Endothelial cell (in vitro differentiated cells): Measurements from ENCODE around the gene TSSK2. TPM values are rescaled to one million over a fixed set of nuclear protein-coding genes. Genes with fewer than 3 reads are reported as not detected.

ENCODE experiments used
- DNase-seq: peaks from one replicate; pipeline ENCODE4 v3.0.0; 2021; ENCODE audit warnings: low spot score
- H3K27ac Mint-ChIP-seq: one replicate; pipeline ENCODE4 v1.8.0; 2021; ENCODE audit warnings: mixed read lengths, inconsistent platforms; ENCODE audit not compliant: unreplicated experiment
- H3K27me3 Mint-ChIP-seq: one replicate; pipeline ENCODE4 v1.8.0; 2021; ENCODE audit warnings: mild to moderate bottlenecking, moderate library complexity, mixed read lengths, inconsistent platforms; ENCODE audit not compliant: unreplicated experiment
- H3K36me3 Mint-ChIP-seq: one replicate; pipeline ENCODE4 v1.8.0; 2021; ENCODE audit warnings: mild to moderate bottlenecking, low read depth, mixed read lengths, inconsistent platforms; ENCODE audit not compliant: unreplicated experiment
- H3K4me1 Mint-ChIP-seq: one replicate; pipeline ENCODE4 v1.8.0; 2021; ENCODE audit warnings: mild to moderate bottlenecking, mixed read lengths, inconsistent platforms; ENCODE audit not compliant: unreplicated experiment
- H3K4me3 Mint-ChIP-seq: one replicate; pipeline ENCODE4 v1.8.0; 2021; ENCODE audit warnings: mild to moderate bottlenecking, mixed read lengths, inconsistent platforms; ENCODE audit not compliant: unreplicated experiment
- H3K9me3 Mint-ChIP-seq: one replicate; pipeline ENCODE4 v1.8.0; 2021; ENCODE audit warnings: mixed read lengths, inconsistent platforms; ENCODE audit not compliant: unreplicated experiment
- total RNA-seq: library from RNA; stranded (reverse); fragmentation: NEBNext Ultra II Directional; extraction: Animal tissue kit (Norgen Biotek cat#: 25700); gene quantifications from one replicate; pipeline ENCODE4 v1.2.1, GENCODE V29; 2021; ENCODE audit not compliant: unreplicated experiment
- TF ChIP-seq, protein P1 (sequence below): fragments of 200-600 bp; sonication (generic); IDR thresholded peaks from one replicate; pipeline ENCODE4 v1.5.0; 2021; ENCODE audit warnings: antibody characterized with exemption; ENCODE audit not compliant: unreplicated experiment

Gene TSSK2
- total RNA-seq, 1 donor from 2014 or later: not detected

DNA sequence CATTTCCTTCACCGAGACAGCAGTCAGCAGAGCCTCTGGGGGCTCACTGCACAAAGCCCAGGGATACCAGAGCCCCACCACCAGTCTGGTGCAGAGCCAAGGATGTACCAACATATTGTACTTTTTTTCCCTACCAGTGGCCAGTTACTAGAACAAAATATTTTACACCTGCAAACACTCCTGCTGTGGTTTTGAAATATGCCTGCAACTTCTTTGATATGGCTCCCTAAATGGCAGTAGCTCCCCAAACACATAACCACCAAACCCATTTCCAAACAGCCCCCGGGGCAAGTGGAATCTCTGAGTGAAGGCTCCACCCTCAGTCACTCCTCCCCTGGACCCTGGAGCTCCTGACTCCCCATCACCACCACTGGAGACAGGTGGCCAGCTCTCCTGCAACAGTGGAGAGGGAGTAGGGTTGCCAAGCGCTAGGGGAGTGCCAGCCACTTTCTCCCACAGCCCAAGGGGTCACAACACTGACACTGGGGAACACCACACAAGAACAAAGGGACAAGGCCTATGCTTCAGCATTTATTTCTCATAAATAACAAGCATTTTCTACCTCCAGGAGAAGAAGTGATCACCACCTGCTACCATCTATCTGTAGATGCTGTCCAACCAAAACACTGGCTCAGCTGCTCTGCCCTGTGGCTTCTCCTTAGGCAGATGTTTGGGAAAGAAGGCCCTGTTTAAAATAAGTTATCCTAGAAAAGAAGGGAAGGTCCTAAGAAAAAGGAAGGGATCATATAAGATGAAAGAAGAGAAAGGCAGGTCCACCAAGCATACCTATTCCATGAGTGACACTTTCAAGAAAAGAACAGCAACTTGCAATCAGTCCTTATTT is 24.0 kb upstream of the TSSK2 start:
- Mint-ChIP-seq H3K27ac (no peak overlapping the region), H3K36me3 (no peaks in the 10 kb centered on the region), H3K4me3 (no peak overlapping the region), H3K9me3 (no peaks in the 10 kb centered on the region), H3K4me1 (peaks cover 15% of the 10 kb centered on the region), H3K27me3 (no peaks in the 10 kb centered on the region)
- TF ChIP-seq, protein P1, sequence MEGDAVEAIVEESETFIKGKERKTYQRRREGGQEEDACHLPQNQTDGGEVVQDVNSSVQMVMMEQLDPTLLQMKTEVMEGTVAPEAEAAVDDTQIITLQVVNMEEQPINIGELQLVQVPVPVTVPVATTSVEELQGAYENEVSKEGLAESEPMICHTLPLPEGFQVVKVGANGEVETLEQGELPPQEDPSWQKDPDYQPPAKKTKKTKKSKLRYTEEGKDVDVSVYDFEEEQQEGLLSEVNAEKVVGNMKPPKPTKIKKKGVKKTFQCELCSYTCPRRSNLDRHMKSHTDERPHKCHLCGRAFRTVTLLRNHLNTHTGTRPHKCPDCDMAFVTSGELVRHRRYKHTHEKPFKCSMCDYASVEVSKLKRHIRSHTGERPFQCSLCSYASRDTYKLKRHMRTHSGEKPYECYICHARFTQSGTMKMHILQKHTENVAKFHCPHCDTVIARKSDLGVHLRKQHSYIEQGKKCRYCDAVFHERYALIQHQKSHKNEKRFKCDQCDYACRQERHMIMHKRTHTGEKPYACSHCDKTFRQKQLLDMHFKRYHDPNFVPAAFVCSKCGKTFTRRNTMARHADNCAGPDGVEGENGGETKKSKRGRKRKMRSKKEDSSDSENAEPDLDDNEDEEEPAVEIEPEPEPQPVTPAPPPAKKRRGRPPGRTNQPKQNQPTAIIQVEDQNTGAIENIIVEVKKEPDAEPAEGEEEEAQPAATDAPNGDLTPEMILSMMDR: no peak
- DNase-seq: no peak

DNA sequence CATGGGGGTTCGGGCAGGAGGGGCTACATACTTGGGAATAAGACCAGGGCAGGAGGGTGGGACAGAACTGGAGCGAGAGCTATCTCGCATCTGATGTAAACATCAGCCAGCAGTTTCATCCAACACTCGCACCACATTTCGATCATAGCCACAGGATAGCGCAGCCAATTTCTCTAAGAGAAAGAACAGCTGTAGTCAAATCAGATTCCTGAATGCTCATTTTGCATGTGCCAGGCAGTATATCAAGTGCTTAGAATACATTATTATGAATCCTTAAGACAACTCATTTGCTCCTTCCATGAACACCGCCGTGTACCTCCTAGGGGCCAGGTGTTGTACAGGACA is 23.4 kb upstream of the TSSK2 start:
- H3K9me3 Mint-ChIP-seq: no peaks in the 10 kb centered on the region
- no peaks in the 10 kb centered on the region for H3K27me3 Mint-ChIP-seq
- DNase-seq: no peak
- H3K4me3 Mint-ChIP-seq: no peak overlapping the region
- TF ChIP-seq, protein P1: no peak
- no peaks in the 10 kb centered on the region for H3K36me3 Mint-ChIP-seq
- peaks cover 15% of the 10 kb centered on the region for H3K4me1 Mint-ChIP-seq
- no peak overlapping the region for H3K27ac Mint-ChIP-seq

DNA sequence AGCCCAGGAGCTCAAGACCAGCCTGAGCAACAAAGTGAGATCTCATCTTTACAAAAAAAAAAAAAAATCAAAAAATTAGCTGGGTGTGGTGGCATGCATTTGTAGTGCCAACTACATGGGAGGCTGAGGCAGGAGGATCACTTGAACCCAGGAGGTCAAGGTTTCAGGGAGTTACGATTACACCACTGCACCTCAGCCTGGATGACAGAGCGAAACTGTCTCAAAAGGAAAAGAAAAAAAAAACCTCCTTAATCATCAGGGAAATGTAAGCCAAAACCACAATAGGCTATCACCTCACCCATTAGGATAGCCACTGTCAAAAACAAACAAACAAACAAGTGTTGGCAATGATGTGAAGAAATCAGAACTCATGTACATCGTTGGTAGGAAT is 22.3 kb upstream of the TSSK2 start:
- Mint-ChIP-seq H3K27me3 (no peaks in the 10 kb centered on the region), H3K27ac (peak overlapping the region; percentile 37), H3K4me3 (no peak overlapping the region), H3K9me3 (no peaks in the 10 kb centered on the region), H3K4me1 (peaks cover 15% of the 10 kb centered on the region), H3K36me3 (no peaks in the 10 kb centered on the region)
- TF ChIP-seq, protein P1: no peak
- no peak for DNase-seq

DNA sequence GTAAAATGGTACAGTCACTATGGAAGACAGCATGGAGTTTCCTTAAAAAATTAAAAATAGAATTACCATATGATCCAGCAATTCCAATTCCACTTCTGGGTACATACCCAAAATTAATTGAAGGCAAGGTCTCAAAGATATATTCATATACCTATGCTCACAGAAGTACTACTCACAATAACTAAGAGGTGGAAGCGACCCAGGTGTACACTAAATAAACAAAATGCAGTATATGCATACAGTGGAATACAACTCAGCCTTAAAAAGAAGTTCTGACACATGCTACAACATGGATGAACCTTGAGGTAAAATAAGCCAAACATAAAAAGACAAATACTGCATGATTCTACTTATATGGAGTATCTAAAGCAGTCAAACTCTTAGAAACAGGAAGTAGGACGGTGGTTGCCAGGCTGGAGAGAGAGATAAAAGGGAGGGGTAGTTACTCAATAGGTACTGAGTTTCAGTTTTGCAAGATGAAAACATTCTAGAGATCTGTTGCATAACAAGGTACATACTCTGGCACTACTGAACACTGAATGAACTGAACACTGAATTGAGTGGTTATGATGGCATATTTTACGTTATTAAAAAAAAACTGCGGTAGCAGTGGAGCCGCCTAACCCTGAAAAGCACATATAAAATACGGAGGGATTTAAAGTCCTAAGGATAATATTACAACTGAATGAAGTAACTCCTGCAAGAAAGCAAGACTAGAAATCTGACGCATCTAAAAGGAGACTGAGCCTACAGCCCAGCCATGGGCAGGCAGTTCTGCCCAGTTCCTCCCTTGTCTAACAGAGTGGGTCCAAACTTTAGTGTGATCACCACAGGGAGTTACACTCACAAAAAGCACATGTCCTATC is 21.7 kb upstream of the TSSK2 start:
- H3K27ac Mint-ChIP-seq: peak overlapping the region; percentile 43
- H3K4me3 Mint-ChIP-seq: no peak overlapping the region
- TF ChIP-seq, protein P1: no peak
- no peaks in the 10 kb centered on the region for H3K27me3 Mint-ChIP-seq
- peaks cover 15% of the 10 kb centered on the region for H3K4me1 Mint-ChIP-seq
- DNase-seq: no peak
- no peaks in the 10 kb centered on the region for H3K9me3 Mint-ChIP-seq
- H3K36me3 Mint-ChIP-seq: no peaks in the 10 kb centered on the region

DNA sequence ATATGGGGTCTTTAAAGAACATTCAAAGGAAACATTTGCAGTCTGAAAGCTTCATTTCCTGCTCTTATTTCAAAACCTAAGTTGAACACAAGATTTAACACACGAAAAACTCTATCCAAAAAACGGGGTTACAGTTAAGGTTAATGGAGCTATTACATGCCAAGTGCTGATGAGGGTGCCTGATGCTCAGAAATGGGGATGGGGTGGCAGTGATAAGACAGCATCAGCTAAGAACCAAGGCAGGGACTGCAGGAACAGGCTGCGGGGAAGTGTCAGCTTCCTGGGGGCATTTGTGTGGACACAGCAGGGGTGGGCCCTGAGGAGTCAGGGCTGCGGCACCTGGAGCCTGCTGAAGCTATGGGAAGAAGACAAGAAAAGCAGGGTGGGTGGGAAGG is 21.0 kb upstream of the TSSK2 start:
- DNase-seq: no peak
- Mint-ChIP-seq H3K9me3 (no peaks in the 10 kb centered on the region), H3K27ac (no peak overlapping the region), H3K4me1 (peaks cover 15% of the 10 kb centered on the region), H3K27me3 (no peaks in the 10 kb centered on the region), H3K4me3 (no peak overlapping the region), H3K36me3 (no peaks in the 10 kb centered on the region)
- TF ChIP-seq, protein P1: no peak
